OCI-LY1 (cell line): ENCODE measurements around the gene NOTO.

ENCODE experiments used
- H2AFZ ChIP-seq: fragments of 200-600 bp; sonication (generic), shearing (Covaris generic); 2 replicates; pipeline ENCODE4 v1.6.0; 2014; ENCODE audit warnings: antibody characterized with exemption, mild to moderate bottlenecking, low read length
- H3F3A ChIP-seq: fragments of 200-600 bp; sonication (generic), shearing (Covaris generic); 2 replicates; pipeline ENCODE4 v1.6.0; 2014; ENCODE audit warnings: mild to moderate bottlenecking, antibody characterized with exemption, low read length, moderate library complexity; ENCODE audit not compliant: insufficient read depth
- H3K27ac ChIP-seq: fragments of 200-600 bp; sonication (generic); 2 replicates; pipeline ENCODE4 v1.5.1; 2014; ENCODE audit warnings: low read length, mixed run types, mild to moderate bottlenecking, low read depth; ENCODE audit not compliant: poor library complexity, severe bottlenecking
- H3K27me3 ChIP-seq: fragments of 200-600 bp; sonication (generic); 2 replicates; pipeline ENCODE4 v1.6.0; 2014; ENCODE audit warnings: antibody characterized with exemption, mild to moderate bottlenecking, low read length, moderate library complexity; ENCODE audit not compliant: insufficient read depth
- H3K36me3 ChIP-seq: fragments of 200-600 bp; sonication (generic); 2 replicates; pipeline ENCODE4 v1.6.1; 2014; ENCODE audit warnings: mild to moderate bottlenecking, antibody characterized with exemption, low read length, moderate library complexity, mixed read lengths; ENCODE audit not compliant: insufficient read depth
- H3K4me1 ChIP-seq: fragments of 200-600 bp; sonication (generic); 2 replicates; pipeline ENCODE4 v1.5.1; 2014; ENCODE audit warnings: mild to moderate bottlenecking, low read length, moderate library complexity; ENCODE audit not compliant: insufficient read depth, severe bottlenecking
- H3K4me2 ChIP-seq: fragments of 200-600 bp; sonication (generic), shearing (Covaris generic); 2 replicates; pipeline ENCODE4 v1.6.1; 2014; ENCODE audit warnings: low read length
- H3K4me3 ChIP-seq: fragments of 200-600 bp; sonication (generic); 2 replicates; pipeline ENCODE4 v1.5.1; 2014; ENCODE audit warnings: low read length, low read depth, mild to moderate bottlenecking, mixed read lengths; ENCODE audit not compliant: poor library complexity, severe bottlenecking
- H3K79me2 ChIP-seq: fragments of 200-600 bp; shearing (Covaris generic); 2 replicates; pipeline ENCODE4 v1.6.1; 2016; ENCODE audit warnings: mixed run types, low read length, mixed read lengths; ENCODE audit not compliant: insufficient read depth
- H3K9ac ChIP-seq: fragments of 200-600 bp; sonication (generic), shearing (Covaris generic); 2 replicates; pipeline ENCODE4 v1.6.1; 2014; ENCODE audit warnings: mild to moderate bottlenecking, low read length, mixed read lengths
- H3K9me2 ChIP-seq: fragments of 200-600 bp; sonication (generic), shearing (Covaris generic); 2 replicates; pipeline ENCODE4 v1.6.1; 2014; ENCODE audit warnings: low read depth, mild to moderate bottlenecking, low read length, mixed read lengths
- H3K9me3 ChIP-seq: fragments of 200-600 bp; shearing (Covaris generic); 2 replicates; pipeline ENCODE4 v1.6.1; 2014; ENCODE audit warnings: low read length, mixed read lengths
- H4K20me1 ChIP-seq: fragments of 200-600 bp; sonication (generic), shearing (Covaris generic); 2 replicates; pipeline ENCODE4 v1.6.0; 2016; ENCODE audit warnings: mild to moderate bottlenecking, low read length; ENCODE audit not compliant: insufficient read depth
- EZH2 ChIP-seq: fragments of 200-600 bp; sonication (generic), shearing (Covaris generic); IDR thresholded peaks from 2 replicates; pipeline ENCODE4 v1.8.0; 2017; ENCODE audit warnings: borderline replicate concordance, mixed run types, mild to moderate bottlenecking, antibody characterized with exemption, low read length, moderate library complexity, mixed read lengths
- TF ChIP-seq, protein P1 (sequence below): fragments of 200-600 bp; sonication (generic), shearing (Covaris generic); IDR thresholded peaks from 2 replicates; pipeline ENCODE4 v1.5.1; 2017; ENCODE audit warnings: mild to moderate bottlenecking, antibody characterized with exemption, low read length, moderate library complexity, mixed read lengths

The NOTO gene

DNA sequence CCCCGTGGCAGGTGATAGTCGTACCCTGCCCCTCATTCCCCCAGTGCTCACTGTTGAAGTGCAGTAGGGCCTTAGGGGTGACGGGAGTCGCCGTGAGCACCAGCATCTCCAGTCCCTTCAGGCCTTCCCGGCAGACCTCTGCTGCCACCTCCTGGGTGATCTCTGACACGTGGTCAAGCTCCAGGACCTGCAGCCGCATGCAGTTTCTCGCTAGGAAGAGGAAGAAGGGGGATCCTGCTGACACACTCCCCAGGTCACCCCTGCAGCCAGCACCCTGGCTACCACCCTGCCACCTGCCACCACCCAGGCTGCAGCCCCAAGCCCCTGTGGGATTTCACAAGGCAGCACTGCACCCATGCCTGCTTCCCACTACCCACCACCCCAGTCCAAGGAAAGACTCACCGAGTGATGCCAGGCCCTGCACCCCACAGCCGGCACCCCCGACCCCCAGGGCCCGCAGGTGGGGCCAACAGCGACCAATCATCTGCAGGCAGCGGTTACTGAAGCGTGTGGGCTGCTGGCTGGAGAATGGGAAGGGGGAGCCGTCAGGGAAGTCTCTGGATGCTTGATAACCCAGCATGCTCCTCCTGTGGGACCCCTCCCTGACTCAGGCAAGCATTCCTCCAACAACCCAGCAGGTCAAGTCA lies 58.1 kb downstream of the NOTO start:
- TF ChIP-seq, protein P1, sequence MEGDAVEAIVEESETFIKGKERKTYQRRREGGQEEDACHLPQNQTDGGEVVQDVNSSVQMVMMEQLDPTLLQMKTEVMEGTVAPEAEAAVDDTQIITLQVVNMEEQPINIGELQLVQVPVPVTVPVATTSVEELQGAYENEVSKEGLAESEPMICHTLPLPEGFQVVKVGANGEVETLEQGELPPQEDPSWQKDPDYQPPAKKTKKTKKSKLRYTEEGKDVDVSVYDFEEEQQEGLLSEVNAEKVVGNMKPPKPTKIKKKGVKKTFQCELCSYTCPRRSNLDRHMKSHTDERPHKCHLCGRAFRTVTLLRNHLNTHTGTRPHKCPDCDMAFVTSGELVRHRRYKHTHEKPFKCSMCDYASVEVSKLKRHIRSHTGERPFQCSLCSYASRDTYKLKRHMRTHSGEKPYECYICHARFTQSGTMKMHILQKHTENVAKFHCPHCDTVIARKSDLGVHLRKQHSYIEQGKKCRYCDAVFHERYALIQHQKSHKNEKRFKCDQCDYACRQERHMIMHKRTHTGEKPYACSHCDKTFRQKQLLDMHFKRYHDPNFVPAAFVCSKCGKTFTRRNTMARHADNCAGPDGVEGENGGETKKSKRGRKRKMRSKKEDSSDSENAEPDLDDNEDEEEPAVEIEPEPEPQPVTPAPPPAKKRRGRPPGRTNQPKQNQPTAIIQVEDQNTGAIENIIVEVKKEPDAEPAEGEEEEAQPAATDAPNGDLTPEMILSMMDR, result peak; percentile 50; the same call in 1 of the 2 replicates
- TF ChIP-seq EZH2, result no peak
- H3K27me3 ChIP-seq, result no peaks in the 10 kb centered on the region
- no peak overlapping the region for H2AFZ ChIP-seq
- H3F3A ChIP-seq, result no peaks in the 10 kb centered on the region
- H3K4me1 ChIP-seq, result no peaks in the 10 kb centered on the region
- no peaks in the 10 kb centered on the region for H3K79me2 ChIP-seq
- no peaks in the 10 kb centered on the region for H4K20me1 ChIP-seq
- no peaks in the 10 kb centered on the region for H3K9me3 ChIP-seq
- no peak overlapping the region for H3K27ac ChIP-seq
- H3K9ac ChIP-seq, result no peak overlapping the region
- no peaks in the 10 kb centered on the region for H3K9me2 ChIP-seq
- H3K36me3 ChIP-seq, result peaks cover 80% of the 10 kb centered on the region
- no peak overlapping the region for H3K4me2 ChIP-seq
- H3K4me3 ChIP-seq, result no peak overlapping the region
